ENCODE data around the gene PSAP.

DNA sequence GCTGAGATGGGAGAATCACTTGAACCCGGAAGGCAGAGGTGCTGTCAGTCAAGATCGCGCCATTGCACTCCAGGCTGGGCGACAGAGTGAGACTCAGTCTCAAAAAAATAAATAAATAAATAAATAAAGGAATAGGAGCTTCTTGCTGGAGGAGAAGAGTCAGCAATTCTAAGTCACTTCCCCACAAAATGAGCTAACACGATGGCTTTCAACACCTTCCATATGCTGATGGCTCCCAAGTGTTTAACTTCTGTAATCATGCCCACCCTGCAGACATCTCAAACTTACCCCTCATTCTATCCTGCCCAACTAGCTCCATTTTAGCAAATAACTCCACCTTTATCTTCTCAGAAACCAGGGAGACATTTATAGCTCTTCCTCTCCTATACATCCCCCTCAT is 21.2 kb downstream of the PSAP start:
- TF ChIP-seq, protein P1, sequence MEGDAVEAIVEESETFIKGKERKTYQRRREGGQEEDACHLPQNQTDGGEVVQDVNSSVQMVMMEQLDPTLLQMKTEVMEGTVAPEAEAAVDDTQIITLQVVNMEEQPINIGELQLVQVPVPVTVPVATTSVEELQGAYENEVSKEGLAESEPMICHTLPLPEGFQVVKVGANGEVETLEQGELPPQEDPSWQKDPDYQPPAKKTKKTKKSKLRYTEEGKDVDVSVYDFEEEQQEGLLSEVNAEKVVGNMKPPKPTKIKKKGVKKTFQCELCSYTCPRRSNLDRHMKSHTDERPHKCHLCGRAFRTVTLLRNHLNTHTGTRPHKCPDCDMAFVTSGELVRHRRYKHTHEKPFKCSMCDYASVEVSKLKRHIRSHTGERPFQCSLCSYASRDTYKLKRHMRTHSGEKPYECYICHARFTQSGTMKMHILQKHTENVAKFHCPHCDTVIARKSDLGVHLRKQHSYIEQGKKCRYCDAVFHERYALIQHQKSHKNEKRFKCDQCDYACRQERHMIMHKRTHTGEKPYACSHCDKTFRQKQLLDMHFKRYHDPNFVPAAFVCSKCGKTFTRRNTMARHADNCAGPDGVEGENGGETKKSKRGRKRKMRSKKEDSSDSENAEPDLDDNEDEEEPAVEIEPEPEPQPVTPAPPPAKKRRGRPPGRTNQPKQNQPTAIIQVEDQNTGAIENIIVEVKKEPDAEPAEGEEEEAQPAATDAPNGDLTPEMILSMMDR (IDR thresholded peaks at IDR 0.05): no peak
- TF ChIP-seq POLR2A (IDR thresholded peaks at IDR 0.05): no peak

Measured in right lobe of liver (tissue), 4 donors.